Activated T-cell treated with anti-CD3 and anti-CD28 coated beads, Interleukin-2, amount 50 U/mL, for 72 hours (primary cell): ENCODE results near the gene RPL36. TPM values are rescaled to one million over a fixed set of nuclear protein-coding genes. Genes with fewer than 3 reads are reported as not detected.
A peak's percentile ranks its signal among the peaks of the same experiment; 100 is the strongest.
"Not testable (repeated sequence)": the region's sequence is repeated elsewhere in the genome, so short reads cannot be mapped to it uniquely, and the experiment has no call there.

Experiments
- ATAC-seq, 2 donors: fragments of 150-1000 bp; cut with Tn5 transposase; replicated peaks in 1 of 2; 2 replicates each; pipeline ENCODE4 v1.10.0; 2021; ENCODE audit warnings: moderate library complexity in 2 of 2, mild to moderate bottlenecking in 1 of 2
- DNase-seq, 2 donors: peaks; one replicate each; pipeline ENCODE4 v3.0.0; 2021 to 2022; ENCODE audit warnings: mixed read lengths in 1 of 2
- H3K27ac Mint-ChIP-seq: one replicate; pipeline ENCODE4 v1.8.0; 2022; ENCODE audit warnings: mild to moderate bottlenecking, moderate library complexity, mixed read lengths
- H3K27me3 Mint-ChIP-seq: one replicate; pipeline ENCODE4 v1.8.0; 2022; ENCODE audit warnings: low read depth, mixed read lengths
- H3K36me3 Mint-ChIP-seq, 2 donors: one replicate each; pipeline ENCODE4 v1.8.0; 2022; ENCODE audit warnings: mixed read lengths in 2 of 2, mild to moderate bottlenecking in 1 of 2; ENCODE audit not compliant: insufficient read depth in 2 of 2
- H3K4me1 Mint-ChIP-seq: one replicate; pipeline ENCODE4 v1.8.0; 2022; ENCODE audit warnings: low read depth, mixed read lengths
- H3K4me3 Mint-ChIP-seq, 2 donors: one replicate each; pipeline ENCODE4 v1.8.0; 2022; ENCODE audit warnings: mild to moderate bottlenecking in 2 of 2, mixed read lengths in 2 of 2, moderate library complexity in 2 of 2
- H3K9me3 Mint-ChIP-seq, 2 donors: one replicate each; pipeline ENCODE4 v1.8.0; 2022; ENCODE audit warnings: mixed read lengths in 2 of 2
- total RNA-seq, 2 donors: library from RNA; stranded (reverse); gene quantifications; one replicate each; pipeline ENCODE4 v1.2.3, GENCODE V29; 2022

RPL36 gene
- total RNA-seq, 2 donors from 2014 or later: 1,272 to 1,302 TPM

DNA sequence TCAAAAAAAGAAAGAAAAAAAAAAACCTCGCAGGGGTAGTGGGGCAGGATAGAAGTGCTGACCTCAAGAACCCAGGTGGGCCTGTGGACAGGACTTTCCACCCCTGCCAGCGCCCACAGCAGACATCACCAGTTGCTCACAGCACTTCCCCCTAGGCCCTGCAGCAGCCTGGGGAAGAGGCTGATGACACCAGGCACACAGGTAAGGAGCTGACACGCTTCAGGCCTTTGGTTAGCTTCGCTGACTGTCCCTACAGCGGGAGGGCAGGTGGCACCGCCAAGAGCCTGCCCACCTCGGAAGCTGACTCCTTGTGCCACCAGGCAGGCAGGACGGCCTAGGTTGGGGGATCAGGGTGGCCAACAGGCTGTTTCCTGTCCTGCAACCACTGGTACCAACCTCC, 20.9 kb downstream of the RPL36 start:
- Mint-ChIP-seq H3K9me3 (no peaks in the 10 kb centered on the region), H3K36me3 (peaks cover 6 to 18% of the 10 kb centered on the region in 2 donors), H3K27ac (no peak overlapping the region), H3K27me3 (no peaks in the 10 kb centered on the region), H3K4me1 (no peaks in the 10 kb centered on the region), H3K4me3 (no peak overlapping the region)
- DNase-seq (no peak), ATAC-seq (peak in 1 of 2 donors; percentile 10)

GRCh38 chr19:5711713-5712161, 21.6 kb downstream of the RPL36 start:
- peaks cover 5% of the 10 kb centered on the region for H3K4me1 Mint-ChIP-seq
- no peak overlapping the region for H3K27ac Mint-ChIP-seq
- ATAC-seq (no peak), DNase-seq (no peak)
- no peak overlapping the region for H3K4me3 Mint-ChIP-seq
- H3K9me3 Mint-ChIP-seq: no peaks in the 10 kb centered on the region
- peaks cover 6 to 18% of the 10 kb centered on the region in 2 donors for H3K36me3 Mint-ChIP-seq
- H3K27me3 Mint-ChIP-seq: no peaks in the 10 kb centered on the region

DNA sequence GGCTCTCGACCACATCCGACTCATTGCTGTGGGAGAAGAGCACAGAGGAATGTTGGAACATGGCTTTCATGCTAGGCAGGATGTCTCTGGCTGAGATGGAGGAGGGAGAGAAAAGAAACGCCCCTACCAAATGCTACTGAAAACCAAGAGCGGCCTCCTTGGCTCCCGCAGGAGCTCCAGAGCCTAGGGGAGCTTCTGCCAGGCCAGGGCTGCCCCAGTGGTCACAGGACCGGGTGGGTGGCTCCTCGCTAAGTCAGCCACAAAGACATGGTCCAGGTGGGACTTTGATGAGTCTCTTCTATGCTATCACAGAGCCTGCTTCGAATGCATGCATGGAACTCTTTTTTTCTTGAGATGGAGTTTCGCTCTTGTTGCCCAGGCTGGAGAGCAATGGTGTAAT, 23.1 kb downstream of the RPL36 start:
- H3K36me3 Mint-ChIP-seq: peaks cover 9 to 27% of the 10 kb centered on the region in 2 donors
- no peak for ATAC-seq
- H3K4me1 Mint-ChIP-seq: peaks cover 20% of the 10 kb centered on the region
- no peak overlapping the region for H3K4me3 Mint-ChIP-seq
- H3K27ac Mint-ChIP-seq: no peak overlapping the region
- DNase-seq: no peak
- no peaks in the 10 kb centered on the region for H3K9me3 Mint-ChIP-seq
- H3K27me3 Mint-ChIP-seq: no peaks in the 10 kb centered on the region

DNA sequence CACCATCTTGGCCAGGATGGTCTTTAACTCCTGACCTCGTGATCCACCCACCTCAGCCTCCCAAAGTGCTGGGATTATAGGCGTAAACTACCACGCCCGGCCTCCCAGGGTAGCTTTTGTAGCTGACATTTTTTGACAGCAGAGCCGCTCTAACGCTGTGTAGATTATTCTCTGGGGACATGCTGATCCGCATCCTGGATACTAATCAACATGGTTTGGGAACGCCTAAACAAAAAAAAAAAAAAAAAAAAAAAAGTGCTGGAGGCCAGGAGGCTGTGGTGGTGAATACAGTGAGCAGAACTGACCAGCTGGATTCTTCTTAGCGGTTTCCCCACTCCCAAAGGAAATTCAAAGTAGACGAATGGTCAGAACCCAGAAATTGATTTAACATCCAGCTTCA, 24.7 kb downstream of the RPL36 start:
- ATAC-seq: no peak
- peaks cover 18 to 31% of the 10 kb centered on the region in 2 donors for H3K36me3 Mint-ChIP-seq

DNA sequence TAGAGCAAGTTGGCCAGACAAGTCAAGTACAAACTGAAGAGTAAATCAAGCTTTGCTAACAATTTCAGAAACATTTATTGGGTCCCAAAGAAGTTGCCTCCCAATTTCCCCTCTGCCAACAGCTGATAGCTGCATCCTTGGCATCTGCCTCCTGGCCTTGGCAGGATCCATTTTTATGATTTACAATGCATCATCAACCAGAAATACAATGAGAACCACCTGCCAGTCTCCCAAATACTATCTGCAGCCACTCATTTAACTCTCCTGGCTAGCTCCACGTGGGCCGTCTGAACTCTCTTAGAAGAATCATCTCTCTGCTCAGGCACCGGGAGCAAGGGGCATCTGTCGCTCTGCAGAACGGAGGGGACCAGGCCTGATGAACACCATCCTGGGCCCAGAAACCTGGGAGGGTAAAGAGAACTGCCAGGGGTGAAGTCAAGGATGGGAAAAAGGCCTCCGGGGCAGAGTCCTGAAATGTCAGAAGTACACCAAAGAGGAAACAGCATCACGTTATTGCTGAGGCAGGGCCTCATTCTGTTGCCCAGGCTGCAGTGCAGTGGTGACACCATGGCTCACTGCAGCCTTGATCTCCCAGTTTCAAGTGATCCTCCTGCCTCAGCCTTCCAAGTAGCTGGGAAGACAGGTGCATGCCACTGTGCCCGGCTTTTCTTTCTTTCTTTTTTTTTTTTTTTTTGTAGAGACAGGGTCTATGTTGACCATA, 27.3 kb downstream of the RPL36 start:
- Mint-ChIP-seq H3K4me1 (peaks cover 35% of the 10 kb centered on the region), H3K4me3 (peak overlapping the region; percentile 88 to 96), H3K36me3 (peaks cover 16 to 31% of the 10 kb centered on the region in 2 donors), H3K27me3 (no peaks in the 10 kb centered on the region), H3K27ac (peak overlapping the region; percentile 98), H3K9me3 (no peaks in the 10 kb centered on the region)
- ATAC-seq (no peak), DNase-seq (no peak)

More for the DNA sequence above, 24.7 kb downstream of the RPL36 start:
- H3K27ac Mint-ChIP-seq: no peak overlapping the region
- no peaks in the 10 kb centered on the region for H3K27me3 Mint-ChIP-seq
- peaks cover 26% of the 10 kb centered on the region for H3K4me1 Mint-ChIP-seq
- no peak for DNase-seq
- no peaks in the 10 kb centered on the region for H3K9me3 Mint-ChIP-seq
- no peak overlapping the region for H3K4me3 Mint-ChIP-seq

DNA sequence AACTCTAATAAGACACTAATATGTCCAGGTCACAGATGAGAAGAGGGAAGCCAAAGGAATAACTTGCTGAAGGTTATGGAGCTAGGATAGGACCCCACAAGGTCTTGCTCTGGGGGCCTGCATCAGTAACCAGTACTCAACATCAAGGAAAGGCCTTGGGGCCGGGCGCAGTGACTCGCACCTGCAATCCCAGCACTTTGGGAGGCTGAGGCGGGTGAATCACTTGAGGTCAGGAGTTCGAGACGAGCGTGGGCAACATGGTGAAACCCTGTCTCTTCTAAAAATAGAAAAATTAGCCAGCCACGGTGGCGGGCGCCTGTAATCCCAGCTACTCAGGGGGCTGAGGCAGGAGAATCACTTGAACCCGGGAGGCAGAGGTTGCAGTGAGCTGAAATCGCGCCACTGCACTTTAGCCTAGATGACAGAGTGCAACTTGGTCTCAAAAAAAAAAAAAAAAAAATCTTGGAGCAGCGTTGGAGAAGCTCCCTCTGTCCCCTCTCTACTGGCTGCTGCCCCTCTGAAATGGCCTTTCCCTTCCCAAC, 28.0 kb downstream of the RPL36 start:
- H3K4me1 Mint-ChIP-seq: peaks cover 35% of the 10 kb centered on the region
- H3K27ac Mint-ChIP-seq: peak overlapping the region; percentile 98
- ATAC-seq: peak; percentile 6 to 10
- H3K27me3 Mint-ChIP-seq: no peaks in the 10 kb centered on the region
- H3K36me3 Mint-ChIP-seq: peaks cover 16 to 31% of the 10 kb centered on the region in 2 donors
- DNase-seq: peak; percentile 72 to 78
- H3K9me3 Mint-ChIP-seq: no peaks in the 10 kb centered on the region
- H3K4me3 Mint-ChIP-seq: peak overlapping the region; percentile 88 to 96

- peaks cover 15 to 27% of the 10 kb centered on the region in 2 donors for H3K36me3 Mint-ChIP-seq
- DNase-seq (peak; percentile 78 to 85), ATAC-seq (peak; percentile 48 to 51)
- peak overlapping the region; percentile 98 for H3K27ac Mint-ChIP-seq
- H3K4me1 Mint-ChIP-seq: peaks cover 35% of the 10 kb centered on the region
- no peaks in the 10 kb centered on the region for H3K9me3 Mint-ChIP-seq
- no peaks in the 10 kb centered on the region for H3K27me3 Mint-ChIP-seq
- H3K4me3 Mint-ChIP-seq: peak overlapping the region; percentile 88 to 96
Measured at GRCh38 chr19:5718579-5719273, 28.6 kb downstream of the RPL36 start.

- H3K27ac Mint-ChIP-seq: peak overlapping the region; percentile 98
- H3K4me1 Mint-ChIP-seq: peaks cover 35% of the 10 kb centered on the region
- H3K4me3 Mint-ChIP-seq: peak overlapping the region; percentile 88 to 96
- ATAC-seq: peak; percentile 0 to 3
- no peaks in the 10 kb centered on the region for H3K9me3 Mint-ChIP-seq
- H3K36me3 Mint-ChIP-seq: peaks cover 15 to 21% of the 10 kb centered on the region in 2 donors
- no peaks in the 10 kb centered on the region for H3K27me3 Mint-ChIP-seq
- DNase-seq: peak; percentile 38 to 54
Measured at GRCh38 chr19:5719274-5719960, 29.3 kb downstream of the RPL36 start.

- peaks cover 15 to 21% of the 10 kb centered on the region in 2 donors for H3K36me3 Mint-ChIP-seq
Measured at GRCh38 chr19:5719961-5720790, 30.1 kb downstream of the RPL36 start, which contains the start of the genes CATSPERD and LONP1. TSS of gene CATSPERD (plus strand) at chr19:5720637. CDS start at chr19:5720738, 101 bp downstream. TSS of gene LONP1 (minus strand) at chr19:5720146. CDS start at chr19:5720132, 14 bp downstream.

GRCh38 chr19:5727453-5728050, 37.5 kb downstream of the RPL36 start:
- H3K27me3 Mint-ChIP-seq: peaks cover 7% of the 10 kb centered on the region
- no peak overlapping the region for H3K4me3 Mint-ChIP-seq

More at GRCh38 chr19:5719961-5720790, 30.1 kb downstream of the RPL36 start, which contains the start of the genes CATSPERD and LONP1:
- Mint-ChIP-seq H3K27ac (peak within 1 kb of the TSS; percentile 98), H3K9me3 (no peaks in the 10 kb centered on the region), H3K4me1 (peaks cover 35% of the 10 kb centered on the region), H3K27me3 (no peaks in the 10 kb centered on the region), H3K4me3 (peak within 1 kb of the TSS; percentile 88 to 96)
- DNase-seq (peak; percentile 98), ATAC-seq (peak; percentile 85 to 86)

DNA sequence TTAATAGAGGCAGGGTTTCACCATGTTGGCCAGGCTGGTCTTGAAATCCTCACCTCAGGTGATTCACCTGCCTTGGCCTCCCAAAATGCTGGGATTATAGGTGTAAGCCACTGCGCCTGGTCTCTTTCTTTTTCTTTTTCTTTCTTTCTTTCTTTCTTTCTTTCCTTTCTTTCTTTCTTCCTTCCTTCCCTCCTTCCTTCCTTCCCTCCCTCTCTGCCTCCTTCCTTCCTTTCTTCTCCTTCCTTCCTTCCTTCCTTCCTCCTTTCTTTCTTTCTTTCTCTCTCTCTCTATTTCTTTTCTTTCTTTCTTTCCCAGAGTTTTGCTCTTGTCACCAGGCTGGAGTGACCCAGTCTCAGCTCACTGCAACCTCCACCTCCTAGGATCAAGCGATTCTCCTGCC, 43.1 kb downstream of the RPL36 start:
- DNase-seq, H3K4me1 Mint-ChIP-seq, ATAC-seq, H3K9me3 Mint-ChIP-seq, H3K36me3 Mint-ChIP-seq, H3K4me3 Mint-ChIP-seq, H3K27me3 Mint-ChIP-seq, H3K27ac Mint-ChIP-seq: not testable (repeated sequence)

More at GRCh38 chr19:5727453-5728050, 37.5 kb downstream of the RPL36 start:
- Mint-ChIP-seq H3K9me3 (no peaks in the 10 kb centered on the region), H3K27ac (no peak overlapping the region), H3K36me3 (no peaks in the 10 kb centered on the region), H3K4me1 (no peaks in the 10 kb centered on the region)
- DNase-seq (no peak), ATAC-seq (no peak)
